ENCODE measurements around the gene KCNJ12. TPM values are rescaled to one million over a fixed set of nuclear protein-coding genes. Genes with fewer than 3 reads are reported as not detected.
"Not testable (repeated sequence)": the region's sequence is repeated elsewhere in the genome, so short reads cannot be mapped to it uniquely, and the experiment has no call there.

The KCNJ12 gene
- total and polyA plus RNA-seq, 2 experiments from 2014 or later: 0.61 to 2.4 TPM

GRCh38 chr17:21344801-21345200 lies 31.4 kb upstream of the KCNJ12 start:
- not testable (repeated sequence) for H3K27ac Mint-ChIP-seq; H3K9me3 Mint-ChIP-seq; H3K27me3 ChIP-seq (ENCODE audit: insufficient read depth); H4K20me1 ChIP-seq (replicated peaks; ENCODE audit: insufficient read depth); H3K27me3 Mint-ChIP-seq (ENCODE audit: insufficient read depth, low read depth, poor library complexity); H3K4me1 Mint-ChIP-seq; H3K4me2 ChIP-seq; H3K27ac ChIP-seq (ENCODE audit: low read depth); H3K4me3 Mint-ChIP-seq; H3F3A ChIP-seq (replicated peaks; ENCODE audit: low read depth); ATAC-seq; H3K36me3 ChIP-seq (ENCODE audit: insufficient read depth); H2AFZ ChIP-seq; H3K9me2 ChIP-seq (ENCODE audit: insufficient read depth); H3K79me2 ChIP-seq (replicated peaks; ENCODE audit: insufficient read depth); DNase-seq (ENCODE audit: low spot score); H3K4me1 ChIP-seq (ENCODE audit: insufficient read depth); H3K4me3 ChIP-seq; H3K36me3 Mint-ChIP-seq (ENCODE audit: low read depth)

- no peaks in the 10 kb centered on the region for H4K20me1 ChIP-seq (replicated peaks; ENCODE audit: insufficient read depth)
- H3K4me3 ChIP-seq: no peak overlapping the region
- H3K9me2 ChIP-seq (ENCODE audit: insufficient read depth): no peaks in the 10 kb centered on the region
- Mint-ChIP-seq H3K36me3 (ENCODE audit: low read depth) (no peaks in the 10 kb centered on the region), H3K4me3 (no peak overlapping the region), H3K27me3 (ENCODE audit: insufficient read depth, low read depth, poor library complexity) (no peaks in the 10 kb centered on the region), H3K4me1 (no peaks in the 10 kb centered on the region), H3K9me3 (peaks cover 7% of the 10 kb centered on the region), H3K27ac (no peak overlapping the region)
- ATAC-seq (no peak), DNase-seq (ENCODE audit: low spot score) (no peak)
- TF ChIP-seq JUNB (IDR thresholded peaks at IDR 0.05; ENCODE audit: unreplicated experiment): no peak
- no peak for TF ChIP-seq POLR2AphosphoS5 (IDR thresholded peaks at IDR 0.05; ENCODE audit: low read depth)
- no peak for TF ChIP-seq STAT1 (IDR thresholded peaks at IDR 0.05; ENCODE audit: unreplicated experiment)
- no peak for TF ChIP-seq ZNF331 (CRISPR knock-in tag; IDR thresholded peaks at IDR 0.05; ENCODE audit: low read depth)
- no peak for TF ChIP-seq REST (IDR thresholded peaks at IDR 0.05; ENCODE audit: unreplicated experiment)
- TF ChIP-seq CTCF (conservative IDR thresholded peaks at IDR 0.05; ENCODE audit: low read depth in 2 of 2): no peak
- TF ChIP-seq ETS1 (IDR thresholded peaks at IDR 0.05): no peak
- TF ChIP-seq CREB1 (CRISPR knock-in tag; IDR thresholded peaks at IDR 0.05; ENCODE audit: low read depth): no peak
- TF ChIP-seq EZH2phosphoT487 (IDR thresholded peaks at IDR 0.05; ENCODE audit: unreplicated experiment): no peak
- H3K36me3 ChIP-seq (ENCODE audit: insufficient read depth): no peaks in the 10 kb centered on the region
- H2AFZ ChIP-seq: no peak overlapping the region
- no peak overlapping the region for H3K4me2 ChIP-seq
- no peak overlapping the region for H3K27ac ChIP-seq (ENCODE audit: low read depth)
- H3K79me2 ChIP-seq (replicated peaks; ENCODE audit: insufficient read depth): no peaks in the 10 kb centered on the region
- no peaks in the 10 kb centered on the region for H3K27me3 ChIP-seq (ENCODE audit: insufficient read depth)
- H3F3A ChIP-seq (replicated peaks; ENCODE audit: low read depth): no peaks in the 10 kb centered on the region
- no peaks in the 10 kb centered on the region for H3K4me1 ChIP-seq (ENCODE audit: insufficient read depth)
Measured at GRCh38 chr17:21345236-21345635, 30.9 kb upstream of the KCNJ12 start.

- not testable (repeated sequence) for H3K27ac Mint-ChIP-seq; H3K4me1 Mint-ChIP-seq; H3K36me3 ChIP-seq (ENCODE audit: insufficient read depth); ATAC-seq; H3K4me3 ChIP-seq; H3K4me3 Mint-ChIP-seq; DNase-seq (ENCODE audit: low spot score); H4K20me1 ChIP-seq (replicated peaks; ENCODE audit: insufficient read depth); H3F3A ChIP-seq (replicated peaks; ENCODE audit: low read depth); H3K36me3 Mint-ChIP-seq (ENCODE audit: low read depth); H3K79me2 ChIP-seq (replicated peaks; ENCODE audit: insufficient read depth); H3K27me3 ChIP-seq (ENCODE audit: insufficient read depth); H3K9me3 Mint-ChIP-seq; H3K4me2 ChIP-seq; H2AFZ ChIP-seq; H3K4me1 ChIP-seq (ENCODE audit: insufficient read depth); H3K27ac ChIP-seq (ENCODE audit: low read depth); H3K9me2 ChIP-seq (ENCODE audit: insufficient read depth); H3K27me3 Mint-ChIP-seq (ENCODE audit: insufficient read depth, low read depth, poor library complexity)
Measured at GRCh38 chr17:21346107-21346506, 30.1 kb upstream of the KCNJ12 start.

- not testable (repeated sequence) for DNase-seq (ENCODE audit: low spot score); H3F3A ChIP-seq (replicated peaks; ENCODE audit: low read depth); H3K9me2 ChIP-seq (ENCODE audit: insufficient read depth); H3K4me1 Mint-ChIP-seq; H4K20me1 ChIP-seq (replicated peaks; ENCODE audit: insufficient read depth); H3K9me3 Mint-ChIP-seq; H3K4me1 ChIP-seq (ENCODE audit: insufficient read depth); H3K79me2 ChIP-seq (replicated peaks; ENCODE audit: insufficient read depth); H3K27ac ChIP-seq (ENCODE audit: low read depth); ATAC-seq; H2AFZ ChIP-seq; H3K27me3 Mint-ChIP-seq (ENCODE audit: insufficient read depth, low read depth, poor library complexity); H3K36me3 Mint-ChIP-seq (ENCODE audit: low read depth); H3K36me3 ChIP-seq (ENCODE audit: insufficient read depth); H3K27ac Mint-ChIP-seq; H3K4me3 ChIP-seq; H3K4me2 ChIP-seq; H3K27me3 ChIP-seq (ENCODE audit: insufficient read depth); H3K4me3 Mint-ChIP-seq
Measured at GRCh38 chr17:21346651-21347250, 29.4 kb upstream of the KCNJ12 start.

Data from GM23338 (cell line).